HG02884 (cell line): Measurements from ENCODE around the gene MAN1A1.

Experiments used
- ATAC-seq: cut with Tn5 transposase; IDR thresholded peaks from one replicate; pipeline ENCODE4 v1.9.1; 2021; ENCODE audit warnings: mild to moderate bottlenecking, moderate library complexity; ENCODE audit not compliant: unreplicated experiment

The MAN1A1 gene

DNA sequence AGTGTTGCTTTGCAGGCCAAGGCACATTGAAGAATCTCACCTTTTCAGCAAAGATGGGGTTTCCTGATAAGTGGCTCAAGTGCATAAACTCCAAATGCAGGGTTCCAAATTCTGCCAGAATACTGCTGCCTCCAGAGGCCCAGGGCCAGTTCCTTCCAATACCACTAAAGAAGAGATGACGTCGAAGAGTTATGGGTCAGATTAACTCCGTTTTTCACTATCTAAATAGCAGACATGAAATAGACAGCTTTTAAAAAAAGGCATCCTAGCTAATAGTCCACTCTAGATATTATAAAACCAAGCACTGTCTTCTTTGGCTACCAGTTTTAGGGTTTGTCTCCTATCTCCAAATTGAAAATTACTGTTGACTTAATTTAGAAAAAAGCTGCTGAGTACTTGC is 144.8 kb downstream of the MAN1A1 start:
- ATAC-seq, result no peak

- no peak for ATAC-seq
Measured at GRCh38 chr6:119201480-119201879, 148.1 kb downstream of the MAN1A1 start.

GRCh38 chr6:119200512-119201175 is 148.9 kb downstream of the MAN1A1 start:
- ATAC-seq, result no peak

- ATAC-seq, result no peak
Measured at GRCh38 chr6:119197271-119197670, 152.3 kb downstream of the MAN1A1 start.

GRCh38 chr6:119196715-119197114 is 152.8 kb downstream of the MAN1A1 start:
- ATAC-seq, result no peak

GRCh38 chr6:119195848-119196247 is 153.7 kb downstream of the MAN1A1 start:
- ATAC-seq, result no peak

GRCh38 chr6:119195204-119195603 is 154.4 kb downstream of the MAN1A1 start:
- ATAC-seq, result no peak

DNA sequence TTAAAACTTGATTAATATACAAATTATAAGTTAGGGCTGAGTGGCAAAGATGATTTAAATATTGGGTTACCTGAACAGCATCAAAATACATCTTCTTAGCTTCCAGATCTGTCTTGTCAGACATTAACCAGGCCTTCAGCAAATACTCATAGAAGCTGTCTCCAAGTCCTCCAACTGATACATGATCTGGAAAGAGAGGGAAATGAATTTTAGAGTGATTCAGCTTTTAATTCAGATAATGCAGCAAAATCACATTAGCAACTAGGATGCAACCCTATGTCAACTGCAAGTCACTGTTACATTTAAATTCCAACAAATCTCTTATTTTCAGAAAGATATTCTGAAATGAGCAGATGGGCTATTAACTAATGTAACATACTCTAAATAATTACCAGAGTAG is 155.9 kb downstream of the MAN1A1 start:
- ATAC-seq, result no peak

GRCh38 chr6:119192200-119192599 is 157.4 kb downstream of the MAN1A1 start:
- ATAC-seq, result no peak

DNA sequence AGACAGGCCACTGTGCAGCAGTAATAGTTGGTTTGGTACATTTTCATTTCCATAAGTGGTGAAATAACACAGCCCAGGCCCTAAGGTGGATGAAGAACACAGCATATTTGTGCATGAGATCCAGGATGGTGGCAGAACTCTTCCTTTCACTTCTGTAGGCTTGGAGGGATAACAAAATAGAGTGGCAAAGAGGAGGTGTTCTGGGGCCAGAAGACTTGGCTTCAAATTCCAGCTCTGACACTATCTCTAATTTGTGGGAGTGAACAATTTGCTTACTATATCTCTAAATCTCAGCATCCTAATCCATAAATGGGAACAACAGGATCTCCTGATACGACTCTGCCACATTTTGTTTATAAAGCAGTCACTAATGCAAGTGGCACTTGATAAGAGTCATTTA is 159.4 kb downstream of the MAN1A1 start:
- ATAC-seq, result no peak

DNA sequence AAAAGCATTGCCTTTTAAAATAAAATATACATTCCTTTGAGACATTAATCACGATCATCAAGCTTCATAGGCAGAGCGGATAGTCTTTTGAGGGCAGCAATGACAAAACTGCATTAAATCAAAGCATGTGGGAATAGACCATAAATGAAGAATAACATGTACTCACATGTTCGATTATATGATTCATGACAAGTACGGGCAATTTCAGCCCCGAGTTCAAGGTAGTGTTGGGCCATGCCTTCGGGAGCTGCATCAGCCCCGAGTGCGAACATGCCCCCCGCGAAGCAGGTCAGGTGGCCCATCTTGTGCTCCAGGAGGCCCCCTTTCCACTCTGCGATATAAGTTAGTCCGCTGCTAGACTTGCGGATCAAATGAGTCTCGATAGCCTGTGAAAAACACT is 160.1 kb downstream of the MAN1A1 start:
- ATAC-seq, result no peak

DNA sequence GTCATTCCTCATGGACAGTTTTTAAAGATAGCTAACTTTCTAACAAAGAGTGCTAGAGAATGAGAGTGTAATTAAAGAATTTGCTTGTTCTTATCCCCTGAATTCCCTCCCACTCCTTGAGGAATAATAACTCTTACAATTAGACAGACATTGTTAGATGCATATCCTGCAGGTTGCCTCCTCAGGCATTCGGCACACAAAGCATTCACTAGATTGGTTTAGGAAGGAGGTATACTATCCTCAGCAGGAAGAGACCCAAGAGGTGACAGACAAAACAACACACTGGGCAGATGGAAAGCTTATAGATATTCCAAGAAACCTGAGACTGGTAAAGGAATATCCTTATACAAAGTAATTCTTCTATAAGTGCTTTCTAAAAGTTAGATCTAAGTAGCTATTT is 162.0 kb downstream of the MAN1A1 start:
- ATAC-seq, result no peak

DNA sequence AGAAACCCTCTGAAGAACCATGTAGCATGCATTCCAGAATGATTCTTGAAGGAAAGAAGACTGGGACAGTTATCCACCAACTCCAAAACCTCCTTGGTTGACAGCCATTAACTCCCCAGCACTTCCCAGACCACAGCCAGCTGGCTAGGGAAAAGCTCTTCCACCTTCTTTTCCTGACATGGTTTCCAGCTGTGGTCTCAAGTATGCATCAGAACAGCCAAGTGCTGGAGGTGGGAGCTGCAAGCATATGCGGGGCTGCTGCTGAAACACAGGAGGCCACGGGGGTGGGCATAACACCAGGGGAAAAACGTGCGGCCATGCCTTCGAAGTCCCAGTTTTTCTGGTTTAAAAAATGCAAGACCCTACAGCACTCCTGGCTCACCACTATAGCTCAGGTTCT is 163.1 kb downstream of the MAN1A1 start:
- ATAC-seq, result no peak

DNA sequence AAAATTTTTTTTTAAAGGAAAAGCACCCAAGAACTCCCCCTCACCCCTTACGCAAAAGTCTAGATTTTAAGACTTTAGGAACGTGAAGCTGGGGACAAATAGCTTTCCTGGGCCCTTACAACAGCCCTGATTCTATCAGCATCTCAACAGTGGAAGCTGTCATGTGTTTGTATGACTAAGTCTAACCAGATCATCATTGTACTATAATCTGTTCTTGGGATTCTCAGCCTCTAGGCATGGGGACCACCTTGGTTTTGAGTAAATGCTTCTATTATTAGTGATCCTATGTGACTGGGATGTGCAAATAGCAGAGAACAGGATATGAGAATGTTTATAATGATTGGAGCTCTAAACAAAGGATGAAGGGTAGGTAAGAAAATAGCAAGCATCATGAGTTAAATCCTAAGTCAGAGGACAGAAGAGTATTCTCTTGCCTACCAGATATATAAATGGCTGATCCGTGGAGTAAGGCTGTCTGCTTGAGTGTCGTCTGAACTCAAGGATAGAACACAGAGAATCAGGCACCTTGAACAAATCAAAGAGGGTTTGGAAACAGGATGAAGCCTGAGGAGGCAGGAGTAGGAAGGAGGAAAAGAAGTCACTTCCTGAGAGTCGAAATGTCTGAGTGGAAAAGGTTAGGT is 165.4 kb downstream of the MAN1A1 start:
- no peak for ATAC-seq

DNA sequence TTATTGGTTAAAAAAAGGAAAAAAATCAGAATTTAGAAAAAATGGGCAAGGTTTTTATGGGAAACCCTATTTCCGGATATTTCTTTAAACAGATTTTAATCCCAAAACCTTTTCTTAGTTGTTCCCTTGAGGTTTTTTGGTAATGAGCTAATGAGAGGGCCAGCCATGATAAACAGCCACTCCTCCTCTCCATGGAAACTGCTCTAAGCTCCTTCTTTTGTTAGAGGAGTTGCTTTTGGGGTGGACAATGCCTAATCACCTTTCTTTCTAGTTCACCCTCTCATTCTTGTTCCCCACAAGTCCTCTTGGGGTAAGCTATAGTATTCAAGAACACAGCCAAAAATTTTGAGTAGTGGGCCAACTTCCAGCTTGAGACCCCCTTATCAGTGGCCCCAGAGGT is 166.1 kb downstream of the MAN1A1 start:
- ATAC-seq, result no peak

GRCh38 chr6:119182875-119183274 is 166.7 kb downstream of the MAN1A1 start:
- ATAC-seq, result no peak

DNA sequence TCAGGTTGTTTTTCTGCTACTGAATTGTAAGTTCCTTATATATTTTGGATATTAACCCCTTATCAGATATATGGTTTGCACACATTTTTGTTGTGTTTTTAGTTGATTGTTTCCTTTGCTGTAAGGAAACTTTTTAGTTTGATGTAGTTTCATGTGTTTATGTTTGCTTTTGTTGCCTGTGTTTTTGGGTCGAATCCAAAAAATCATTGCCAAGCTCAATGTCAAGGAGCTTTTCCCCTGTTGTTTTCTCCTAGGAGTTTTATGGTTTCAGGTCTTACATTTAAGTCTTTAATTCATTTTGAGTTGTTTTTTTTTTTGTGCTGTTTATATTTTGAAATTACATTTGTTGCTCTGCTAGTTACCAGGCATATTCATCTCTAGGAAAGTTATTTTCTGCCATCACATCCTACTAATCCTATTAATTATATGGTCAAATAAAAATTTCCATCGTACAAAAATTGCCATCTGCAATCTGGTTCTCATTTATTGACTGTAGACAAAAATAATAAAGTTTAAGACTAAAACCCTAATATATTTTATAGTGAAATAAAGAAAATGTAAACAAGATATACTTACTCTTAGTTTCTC is 167.3 kb downstream of the MAN1A1 start:
- no peak for ATAC-seq

- no peak for ATAC-seq
Measured at GRCh38 chr6:119181046-119181445, 168.5 kb downstream of the MAN1A1 start.

DNA sequence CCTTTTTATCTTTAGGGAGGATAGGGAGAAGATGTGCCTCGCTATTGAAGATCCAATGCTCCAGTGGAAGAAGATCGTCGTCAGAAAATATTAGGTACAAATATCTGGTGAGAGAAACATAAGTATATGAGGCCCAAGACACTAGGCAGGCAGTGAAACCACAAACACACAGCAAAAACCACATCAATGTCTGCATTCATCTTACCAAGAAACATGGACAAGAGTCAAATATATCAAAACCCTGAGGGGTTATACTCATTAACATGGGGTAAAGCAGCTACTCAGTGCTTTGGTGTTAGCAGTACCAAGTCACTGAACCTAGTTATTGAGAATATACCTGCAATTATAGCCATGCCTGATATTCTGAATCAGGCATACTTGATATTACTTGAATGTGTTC is 169.7 kb downstream of the MAN1A1 start:
- ATAC-seq, result no peak

DNA sequence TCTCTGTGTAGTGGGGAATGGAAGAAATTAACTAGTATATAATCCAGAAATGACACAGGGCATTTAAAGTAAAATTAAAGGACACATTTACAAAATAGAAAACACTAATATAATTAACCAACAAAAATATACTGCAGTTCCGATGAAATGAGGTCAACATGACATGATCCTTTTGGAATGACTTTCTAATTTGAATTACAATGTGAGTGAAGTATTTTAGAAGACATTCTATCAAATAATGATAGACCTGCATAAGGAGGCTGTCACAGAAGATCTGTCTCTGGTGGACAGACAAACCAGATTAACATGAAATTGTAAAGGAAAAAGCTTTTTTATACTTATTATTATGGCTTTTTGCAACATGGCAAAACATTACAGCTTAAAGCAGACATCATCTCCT is 170.5 kb downstream of the MAN1A1 start:
- no peak for ATAC-seq

DNA sequence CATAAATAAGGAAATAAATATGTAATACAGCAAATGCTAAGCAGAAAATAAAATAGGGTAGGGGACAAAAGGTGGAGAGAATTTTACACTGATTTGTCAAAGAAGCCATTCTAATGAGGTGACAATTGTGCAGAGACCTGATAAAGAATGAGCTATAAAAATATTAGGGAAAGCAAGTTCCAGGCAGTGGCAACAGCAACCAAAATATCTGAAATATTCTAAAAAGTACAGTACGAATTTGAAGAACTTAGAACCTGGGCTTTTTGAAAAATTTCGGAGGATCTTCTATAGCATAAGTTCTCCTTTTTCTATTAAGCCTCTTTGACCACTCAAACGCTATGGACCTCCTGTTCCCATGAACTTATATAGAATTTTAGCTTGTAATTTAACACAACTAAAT is 173.1 kb downstream of the MAN1A1 start:
- ATAC-seq, result no peak
